IMR-90 (cell line): ENCODE results near the gene ZNF600. TPM values are rescaled to one million over a fixed set of nuclear protein-coding genes. Genes with fewer than 3 reads are reported as not detected.

ENCODE experiments used
- ATAC-seq: fragments of 200-7000 bp; cut with Tn5 transposase; 2 replicates; pipeline ENCODE4 v1.9.1; 2020; ENCODE audit warnings: low read depth, mild to moderate bottlenecking, moderate library complexity
- BruUV-seq: library from RNA; stranded (reverse); fragments of 400-500 nt; replicated peaks from 2 replicates; lab custom pipeline; 2021; lab: Mats Ljungman, UMichigan
- CTCF ChIA-PET: fragments of 300-600 bp; formaldehyde crosslinking; extraction: SDS; loops from one replicate; lab custom pipeline; 2021; ENCODE audit warnings: antibody characterized with exemption; lab: Yijun Ruan, JAX
- POLR2A ChIA-PET: fragments of 300-600 bp; sonication (Branson Sonifier 250); formaldehyde crosslinking; loops from one replicate; lab custom pipeline; 2022; ENCODE audit warnings: antibody characterized with exemption; ENCODE audit not compliant: unreplicated experiment; lab: Charles Lee
- DNase-seq: peaks from one replicate; pipeline ENCODE4 v3.0.0; 2013
- H2AFZ ChIP-seq: replicated peaks from 2 replicates; pipeline ENCODE3; 2013; ENCODE audit warnings: low read length, mild to moderate bottlenecking; ENCODE audit not compliant: poor library complexity
- H2AK5ac ChIP-seq: 2 replicates; pipeline ENCODE4 v1.6.1; 2013; ENCODE audit warnings: low read depth, low read length, inconsistent platforms
- H2AK9ac ChIP-seq: replicated peaks from 2 replicates; pipeline ENCODE3; 2013; ENCODE audit warnings: mild to moderate bottlenecking, low read depth, low read length, moderate library complexity; ENCODE audit not compliant: poor library complexity
- H2BK120ac ChIP-seq: 2 replicates; pipeline ENCODE4 v1.6.1; 2013; ENCODE audit warnings: low read depth, low read length, inconsistent platforms
- H2BK15ac ChIP-seq: 3 replicates; pipeline ENCODE4 v1.6.1; 2013; ENCODE audit warnings: low read depth, low read length, inconsistent platforms
- H2BK20ac ChIP-seq: 2 replicates; pipeline ENCODE4 v1.6.1; 2013; ENCODE audit warnings: low read depth, mild to moderate bottlenecking, inconsistent platforms, low read length, moderate library complexity
- H2BK5ac ChIP-seq: 2 replicates; pipeline ENCODE4 v1.6.1; 2013; ENCODE audit warnings: mild to moderate bottlenecking, low read depth, low read length, inconsistent platforms; ENCODE audit not compliant: poor library complexity, severe bottlenecking
- H3K14ac ChIP-seq: replicated peaks from 2 replicates; pipeline ENCODE4 v1.6.1; 2013; ENCODE audit warnings: low read depth, low read length, inconsistent platforms
- H3K18ac ChIP-seq: 2 replicates; pipeline ENCODE4 v1.6.1; 2013; ENCODE audit warnings: low read depth, low read length, control low read depth
- H3K23ac ChIP-seq: 2 replicates; pipeline ENCODE4 v1.6.1; 2013; ENCODE audit warnings: low read depth, low read length, inconsistent platforms
- H3K27ac ChIP-seq: 2 replicates; pipeline ENCODE4 v1.5.1; 2013; ENCODE audit warnings: mild to moderate bottlenecking, control low read depth, low read length; ENCODE audit not compliant: insufficient read depth
- H3K27me3 ChIP-seq: 2 replicates; pipeline ENCODE4 v1.6.1; 2013; ENCODE audit warnings: low read length; ENCODE audit not compliant: control insufficient read depth, insufficient read depth
- H3K36me3 ChIP-seq: 2 replicates; pipeline ENCODE4 v1.6.1; 2013; ENCODE audit warnings: low read length, mixed read lengths; ENCODE audit not compliant: control insufficient read depth, insufficient read depth
- H3K4ac ChIP-seq: 2 replicates; pipeline ENCODE4 v1.6.1; 2013; ENCODE audit warnings: low read depth, low read length, inconsistent platforms
- H3K4me1 ChIP-seq: 2 replicates; pipeline ENCODE4 v1.6.1; 2013; ENCODE audit warnings: low read length, mixed read lengths; ENCODE audit not compliant: control insufficient read depth, insufficient read depth
- H3K4me2 ChIP-seq: 2 replicates; pipeline ENCODE4 v1.6.1; 2013; ENCODE audit warnings: low read depth, mild to moderate bottlenecking, control low read depth, low read length, moderate library complexity
- H3K4me3 ChIP-seq: 2 replicates; pipeline ENCODE4 v1.5.1; 2013; ENCODE audit warnings: low read depth, mild to moderate bottlenecking, control low read depth, low read length, moderate library complexity; ENCODE audit not compliant: insufficient read depth
- H3K56ac ChIP-seq: 2 replicates; pipeline ENCODE4 v1.6.1; 2013; ENCODE audit warnings: low read length, inconsistent platforms; ENCODE audit not compliant: insufficient read depth; ENCODE audit errors: extremely low read depth
- H3K79me1 ChIP-seq, 2 experiments: 2 replicates each; pipeline ENCODE4 v1.6.1; 2013; ENCODE audit warnings: low read length in 2 of 2, inconsistent platforms in 1 of 2, low read depth in 1 of 2
- H3K9ac ChIP-seq: 2 replicates; pipeline ENCODE4 v1.6.1; 2013; ENCODE audit warnings: low read depth, low read length, control low read depth
- H3K9me1 ChIP-seq: 2 replicates; pipeline ENCODE4 v1.6.1; 2013; ENCODE audit warnings: low read length, inconsistent platforms; ENCODE audit not compliant: insufficient read depth
- H3K9me3 ChIP-seq: 2 replicates; pipeline ENCODE4 v1.6.1; 2013; ENCODE audit warnings: low read length; ENCODE audit not compliant: control insufficient read depth, insufficient read depth
- H4K20me1 ChIP-seq: 2 replicates; pipeline ENCODE4 v1.6.1; 2013; ENCODE audit warnings: low read length, inconsistent platforms; ENCODE audit not compliant: insufficient read depth
- H4K5ac ChIP-seq: 2 replicates; pipeline ENCODE4 v1.6.1; 2013; ENCODE audit warnings: mild to moderate bottlenecking, low read depth, low read length, control low read depth
- H4K8ac ChIP-seq, 2 experiments: 2 replicates each; pipeline ENCODE4 v1.6.1; 2013; ENCODE audit warnings: low read depth in 2 of 2, low read length in 2 of 2, control low read depth in 1 of 2, inconsistent platforms in 1 of 2
- H4K91ac ChIP-seq: 2 replicates; pipeline ENCODE4 v1.6.1; 2013; ENCODE audit warnings: low read depth, low read length, inconsistent platforms; ENCODE audit not compliant: insufficient read depth
- CEBPB ChIP-seq: IDR thresholded peaks from 2 replicates; pipeline ENCODE4 v1.6.1; 2012; ENCODE audit warnings: low read depth, low read length, improper control_type of control experiment
- ELK1 ChIP-seq: fragments of 150-350 bp; IDR thresholded peaks from 2 replicates; pipeline ENCODE4 v1.6.1; 2016; ENCODE audit warnings: low read depth, mild to moderate bottlenecking, low read length, moderate library complexity, borderline replicate concordance
- RCOR1 ChIP-seq: IDR thresholded peaks from 2 replicates; pipeline ENCODE4 v1.6.1; 2012; ENCODE audit warnings: mild to moderate bottlenecking, low read length, improper control_type of control experiment; ENCODE audit not compliant: insufficient replicate concordance
- SMC3 ChIP-seq: fragments of 150-350 bp; IDR thresholded peaks from 2 replicates; pipeline ENCODE4 v1.6.1; 2016; ENCODE audit warnings: low read depth, mild to moderate bottlenecking, antibody characterized with exemption, low read length, moderate library complexity
- WGBS, 2 experiments: methylation state at CpG; one replicate each; pipeline versions ENCODE4 v1.1.5 to v1.1.7; 2013; ENCODE audit warnings: missing lambda C conversion rate in 2 of 2; ENCODE audit not compliant: insufficient read length in 1 of 2; ENCODE audit errors: extremely low coverage in 2 of 2; 5-methylcytosine and 5-hydroxymethylcytosine counted together
- dilution Hi-C: fragments of 300-500 bp; cut with HindIII; formaldehyde crosslinking; loops from one replicate; pipeline ENCODE4 v1.14.3; 2018; ENCODE audit warnings: low sequenced_read_pairs; ENCODE audit not compliant: unreplicated experiment
- in situ Hi-C: fragments of 300-500 bp; cut with MboI; formaldehyde crosslinking; loops from 3 replicates; pipeline ENCODE4 v1.14.3; 2019; ENCODE audit warnings: low sequenced_read_pairs, inconsistent platforms, mixed read lengths
- intact Hi-C: fragments of 100-400 bp; cut with micrococcal nuclease; formaldehyde crosslinking; loops from 2 replicates; pipeline ENCODE4 v1.10.0; 2022
- polyA plus RNA-seq, 3 experiments: library from polyadenylated mRNA; depleted of rRNA; stranded (reverse); fragments of >200 nt; gene quantifications; 2 replicates each; pipeline ENCODE4 v1.2.3, GENCODE V29; 2012; ENCODE audit warnings: low replicate concordance in 1 of 3
- total RNA-seq: library from RNA; depleted of rRNA; stranded (reverse); fragments of >200 nt; gene quantifications from 2 replicates; pipeline ENCODE4 v1.2.3, GENCODE V29; 2012
- TF ChIP-seq, protein P1 (sequence below): fragments of 150-350 bp; IDR thresholded peaks from 2 replicates; pipeline ENCODE4 v1.6.1; 2017; ENCODE audit warnings: mild to moderate bottlenecking, antibody characterized with exemption, low read length, low read depth
- TF ChIP-seq, protein P2 (sequence below): conservative IDR thresholded peaks from 2 replicates; pipeline ENCODE4 v1.5.1; 2012; ENCODE audit warnings: mild to moderate bottlenecking, low read depth, low read length, improper control_type of control experiment

Gene ZNF600
- total and polyA plus RNA-seq, 2 of the 4 experiments (the other 2 are of a cell fraction): 4.0 to 4.1 TPM

DNA sequence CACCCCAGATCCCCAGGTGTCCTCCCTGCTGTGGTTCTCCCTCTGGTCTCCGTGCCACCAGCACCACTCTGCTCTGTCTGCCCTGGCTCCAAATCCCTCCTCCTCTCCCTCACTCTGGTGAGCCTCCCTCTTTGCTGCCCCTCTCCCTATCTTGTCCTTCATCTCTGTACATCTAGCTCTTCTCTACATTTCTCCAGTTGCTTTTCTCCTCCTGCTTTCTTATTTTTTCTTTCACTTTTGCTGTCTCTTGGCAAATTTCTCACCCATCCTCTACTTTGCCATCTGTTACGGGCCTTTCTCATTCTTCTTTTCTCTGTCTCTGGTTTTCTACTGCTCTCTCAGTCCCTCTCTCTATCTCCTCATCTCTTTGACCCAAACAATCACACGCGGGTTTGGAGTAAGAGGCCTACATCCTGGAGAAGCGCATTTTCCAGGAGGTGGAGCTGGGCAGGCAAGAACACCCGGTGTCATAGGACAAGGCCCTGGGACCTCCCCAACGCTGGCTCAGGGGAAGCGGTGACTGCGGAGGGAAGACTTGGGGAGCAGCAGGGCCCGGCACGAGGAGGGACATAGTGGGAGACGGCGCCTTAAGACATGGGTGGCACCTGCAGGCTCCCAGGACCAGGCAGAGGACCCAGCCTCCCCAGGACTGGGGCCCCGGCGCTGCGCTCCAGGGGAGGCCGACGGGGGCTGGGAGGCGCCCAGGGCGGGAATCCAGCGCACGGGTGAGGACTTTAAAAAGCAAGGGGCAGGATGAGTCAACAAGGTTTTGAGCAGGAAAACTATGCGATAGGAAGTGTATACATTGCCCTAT is 61.7 kb downstream of the ZNF600 start:
- Histone ChIP-seq H3K14ac (no peak overlapping the region), H3K27me3 (no peaks in the 10 kb centered on the region), H3K36me3 (peaks cover 20% of the 10 kb centered on the region), H3K9me3 (no peaks in the 10 kb centered on the region), H3K79me1 (peaks cover 7 to 27% of the 10 kb centered on the region in 2 experiments), H4K8ac (no peak overlapping the region; a peak in 1 of 4 replicates), H3K18ac (no peak overlapping the region; the same call in 1 of the 2 replicates), H3K4ac (no peak overlapping the region), H2AFZ (no peak overlapping the region), H3K23ac (no peak overlapping the region), H2BK20ac (no peak overlapping the region), H3K4me3 (no peak overlapping the region), H2AK9ac (no peak overlapping the region), H2AK5ac (peak overlapping the region; percentile 59), H3K4me2 (no peak overlapping the region), H2BK120ac (0 out of 2 replicates have a peak overlapping the region, but pooled peaks have one; percentile 15), H3K4me1 (peaks cover 18% of the 10 kb centered on the region), H3K9ac (no peak overlapping the region), H4K91ac (peak overlapping the region; percentile 49; the same call in 1 of the 2 replicates), H3K9me1 (peaks cover 9% of the 10 kb centered on the region), H2BK15ac (no peak overlapping the region), H3K27ac (no peak overlapping the region; the same call in 1 of the 2 replicates), H3K56ac (no peak overlapping the region), H4K20me1 (peaks cover 11% of the 10 kb centered on the region; the same call in 1 of the 2 replicates), H4K5ac (no peak overlapping the region), H2BK5ac (no peak overlapping the region)
- dilution Hi-C loops (no loop called here), in situ Hi-C loops (no loop called here), intact Hi-C loops (no loop called here)
- 95% methylated on average over 17 of the region's 23 CpGs; no CpG with 5 or more reads in 1 of the 2 experiments for WGBS, 2 experiments
- no peak for DNase-seq
- BruUV-seq: no TSS peak
- ChIA-PET CTCF (no interaction called here), POLR2A (no interaction called here)
- TF ChIP-seq, protein P1, sequence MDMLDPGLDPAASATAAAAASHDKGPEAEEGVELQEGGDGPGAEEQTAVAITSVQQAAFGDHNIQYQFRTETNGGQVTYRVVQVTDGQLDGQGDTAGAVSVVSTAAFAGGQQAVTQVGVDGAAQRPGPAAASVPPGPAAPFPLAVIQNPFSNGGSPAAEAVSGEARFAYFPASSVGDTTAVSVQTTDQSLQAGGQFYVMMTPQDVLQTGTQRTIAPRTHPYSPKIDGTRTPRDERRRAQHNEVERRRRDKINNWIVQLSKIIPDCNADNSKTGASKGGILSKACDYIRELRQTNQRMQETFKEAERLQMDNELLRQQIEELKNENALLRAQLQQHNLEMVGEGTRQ: no peak
- TF ChIP-seq RCOR1 (no peak), ELK1 (no peak), SMC3 (no peak), CEBPB (no peak)
- TF ChIP-seq, protein P2, sequence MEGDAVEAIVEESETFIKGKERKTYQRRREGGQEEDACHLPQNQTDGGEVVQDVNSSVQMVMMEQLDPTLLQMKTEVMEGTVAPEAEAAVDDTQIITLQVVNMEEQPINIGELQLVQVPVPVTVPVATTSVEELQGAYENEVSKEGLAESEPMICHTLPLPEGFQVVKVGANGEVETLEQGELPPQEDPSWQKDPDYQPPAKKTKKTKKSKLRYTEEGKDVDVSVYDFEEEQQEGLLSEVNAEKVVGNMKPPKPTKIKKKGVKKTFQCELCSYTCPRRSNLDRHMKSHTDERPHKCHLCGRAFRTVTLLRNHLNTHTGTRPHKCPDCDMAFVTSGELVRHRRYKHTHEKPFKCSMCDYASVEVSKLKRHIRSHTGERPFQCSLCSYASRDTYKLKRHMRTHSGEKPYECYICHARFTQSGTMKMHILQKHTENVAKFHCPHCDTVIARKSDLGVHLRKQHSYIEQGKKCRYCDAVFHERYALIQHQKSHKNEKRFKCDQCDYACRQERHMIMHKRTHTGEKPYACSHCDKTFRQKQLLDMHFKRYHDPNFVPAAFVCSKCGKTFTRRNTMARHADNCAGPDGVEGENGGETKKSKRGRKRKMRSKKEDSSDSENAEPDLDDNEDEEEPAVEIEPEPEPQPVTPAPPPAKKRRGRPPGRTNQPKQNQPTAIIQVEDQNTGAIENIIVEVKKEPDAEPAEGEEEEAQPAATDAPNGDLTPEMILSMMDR: no peak
- no peak for ATAC-seq
